HCT116 (cell line): ENCODE results near the gene TRPC6. TPM values are rescaled to one million over a fixed set of nuclear protein-coding genes. Genes with fewer than 3 reads are reported as not detected.

ENCODE experiments used
- ATAC-seq: fragments of 200-7000 bp; cut with Tn5 transposase; 2 replicates; pipeline ENCODE4 v1.9.1; 2020; ENCODE audit warnings: mild to moderate bottlenecking, moderate library complexity
- BruUV-seq: library from RNA; stranded (reverse); fragments of 400-500 nt; replicated peaks from 2 replicates; lab custom pipeline; 2021; lab: Mats Ljungman, UMichigan
- CTCF ChIA-PET: fragments of 300-600 bp; sonication (Branson Sonifier 250); formaldehyde crosslinking; loops from one replicate; lab custom pipeline; 2021; ENCODE audit warnings: antibody characterized with exemption; lab: Charles Lee
- POLR2A ChIA-PET: fragments of 300-600, 350-600 bp; sonication (Branson Sonifier 250); formaldehyde crosslinking; loops from one replicate; lab custom pipeline; 2021; ENCODE audit warnings: antibody characterized with exemption; lab: Charles Lee
- RAD21 ChIA-PET, 2 experiments: fragments of 300-600 bp; sonication (Branson Sonifier 250); formaldehyde crosslinking; loops; one replicate each; lab custom pipeline; 2023; ENCODE audit warnings: low total read pairs in 2 of 2; ENCODE audit not compliant: uncharacterized antibody in 2 of 2, unreplicated experiment in 2 of 2, low non-redundant PET in 1 of 2; lab: Charles Lee
- DNase-seq: peaks from one replicate; pipeline ENCODE4 v3.0.0-alpha.2; 2010; ENCODE audit warnings: low read depth, low spot score
- H2AFZ ChIP-seq: fragments of 200-600 bp; shearing (Covaris generic), sonication (generic); 2 replicates; pipeline ENCODE4 v1.6.1; 2017; ENCODE audit warnings: low read depth, mixed run types, mixed read lengths, antibody characterized with exemption, low read length; ENCODE audit not compliant: poor library complexity, severe bottlenecking
- H3K27ac ChIP-seq: 2 replicates; pipeline ENCODE4 v1.5.1; 2012; ENCODE audit warnings: low read depth, low read length
- H3K27me3 ChIP-seq: fragments of 200-600 bp; sonication (generic); 2 replicates; pipeline ENCODE4 v1.6.1; 2016; ENCODE audit warnings: mixed run types, low read length, mixed read lengths; ENCODE audit not compliant: insufficient read depth
- H3K36me3 ChIP-seq, 2 experiments: fragments of 200-500 bp in 1 of 2; fragments of 200-600 bp in 1 of 2; sonication (Bioruptor generic) in 1 of 2; sonication (generic) in 1 of 2; 2 replicates each; pipeline versions ENCODE4 v1.5.1 to v1.6.1; 2014 to 2016; ENCODE audit warnings: low read length in 2 of 2, inconsistent platforms in 1 of 2, mixed read lengths in 1 of 2, mixed run types in 1 of 2; ENCODE audit not compliant: insufficient read depth in 2 of 2, control insufficient read depth in 1 of 2
- H3K4me1 ChIP-seq, 2 experiments: fragments of 200-600 bp in 1 of 2; sonication (generic) in 1 of 2; 2 replicates each; pipeline versions ENCODE4 v1.5.1 to v1.6.1; 2012 to 2017; ENCODE audit warnings: low read length in 2 of 2, inconsistent platforms in 1 of 2, mild to moderate bottlenecking in 1 of 2, mixed read lengths in 1 of 2, mixed run types in 1 of 2, moderate library complexity in 1 of 2; ENCODE audit not compliant: insufficient read depth in 2 of 2, control insufficient read depth in 1 of 2
- H3K4me2 ChIP-seq: fragments of 200-600 bp; sonication (generic); 2 replicates; pipeline ENCODE4 v1.6.1; 2017; ENCODE audit warnings: mixed run types, low read length, mixed read lengths
- H3K4me3 ChIP-seq, 2 experiments: fragments of 200-600 bp in 1 of 2; sonication (generic) in 1 of 2; replicated peaks in 1 of 2; 2 replicates each; pipeline ENCODE4 v1.5.1; 2011 to 2016; ENCODE audit warnings: low read length in 2 of 2, control low read depth in 1 of 2, low read depth in 1 of 2, mild to moderate bottlenecking in 1 of 2, mixed read lengths in 1 of 2, mixed run types in 1 of 2
- H3K79me2 ChIP-seq: fragments of 200-600 bp; sonication (generic); 2 replicates; pipeline ENCODE4 v1.6.1; 2017; ENCODE audit warnings: mild to moderate bottlenecking, mixed run types, low read length, moderate library complexity, mixed read lengths; ENCODE audit not compliant: insufficient read depth
- H3K9ac ChIP-seq: fragments of 200-600 bp; sonication (generic); 2 replicates; pipeline ENCODE4 v1.6.1; 2016; ENCODE audit warnings: low read length, mixed read lengths
- H3K9me2 ChIP-seq: fragments of 200-600 bp; sonication (generic), shearing (Covaris generic); 2 replicates; pipeline ENCODE4 v1.6.1; 2017; ENCODE audit warnings: mixed run types, mild to moderate bottlenecking, moderate library complexity; ENCODE audit not compliant: insufficient read depth
- H3K9me3 ChIP-seq, 2 experiments: fragments of 200-500 bp in 1 of 2; fragments of 200-600 bp in 1 of 2; sonication (Bioruptor generic) in 1 of 2; sonication (generic) in 1 of 2; 2 replicates each; pipeline ENCODE4 v1.6.1; 2014 to 2017; ENCODE audit warnings: low read length in 2 of 2, mixed read lengths in 2 of 2, inconsistent platforms in 1 of 2, low read depth in 1 of 2, mild to moderate bottlenecking in 1 of 2, mixed run types in 1 of 2, moderate library complexity in 1 of 2; ENCODE audit not compliant: control insufficient read depth in 1 of 2, insufficient read depth in 1 of 2
- H4K20me1 ChIP-seq: fragments of 200-600 bp; sonication (generic), shearing (Covaris generic); 2 replicates; pipeline ENCODE4 v1.6.1; 2017; ENCODE audit warnings: mixed run types, mild to moderate bottlenecking, moderate library complexity; ENCODE audit not compliant: insufficient read depth
- ATF3 ChIP-seq: IDR thresholded peaks from 2 replicates; pipeline ENCODE4 v1.6.1; 2012
- CBX3 ChIP-seq: IDR thresholded peaks from 2 replicates; pipeline ENCODE4 v1.6.1; 2012; ENCODE audit warnings: low read depth
- CEBPB ChIP-seq: IDR thresholded peaks from 2 replicates; pipeline ENCODE4 v1.6.1; 2012; ENCODE audit warnings: low read depth
- EGR1 ChIP-seq: IDR thresholded peaks from 2 replicates; pipeline ENCODE4 v1.6.1; 2012; ENCODE audit warnings: low read depth
- ELF1 ChIP-seq: IDR thresholded peaks from 2 replicates; pipeline ENCODE4 v1.6.1; 2012; ENCODE audit warnings: low read depth, borderline replicate concordance
- EZH2 ChIP-seq: fragments of 200-600 bp; sonication (generic); IDR thresholded peaks from 2 replicates; pipeline ENCODE4 v1.6.1; 2017; ENCODE audit warnings: antibody characterized with exemption, mixed run types
- EZH2phosphoT487 ChIP-seq: fragments of 200-600 bp; IDR thresholded peaks from 2 replicates; pipeline ENCODE4 v1.6.1; 2018; ENCODE audit warnings: antibody characterized with exemption, borderline replicate concordance
- FOSL1 ChIP-seq: IDR thresholded peaks from 2 replicates; pipeline ENCODE4 v1.6.1; 2012; ENCODE audit warnings: low read depth
- MAX ChIP-seq: IDR thresholded peaks from 2 replicates; pipeline ENCODE4 v1.6.1; 2012
- POLR2A ChIP-seq: IDR thresholded peaks from 2 replicates; pipeline ENCODE4 v1.7.0; 2011; ENCODE audit warnings: borderline replicate concordance; ENCODE audit not compliant: insufficient read depth, insufficient read length; ENCODE audit errors: extremely low read depth
- POLR2AphosphoS5 ChIP-seq: IDR thresholded peaks from 2 replicates; pipeline ENCODE4 v1.6.1; 2011; ENCODE audit warnings: mild to moderate bottlenecking, low read depth, low read length, moderate library complexity
- RAD21 ChIP-seq: IDR thresholded peaks from 2 replicates; pipeline ENCODE4 v1.6.1; 2012; ENCODE audit warnings: low read depth, mild to moderate bottlenecking
- SIN3A ChIP-seq: IDR thresholded peaks from 2 replicates; pipeline ENCODE4 v1.6.1; 2012; ENCODE audit warnings: low read depth
- SP1 ChIP-seq: IDR thresholded peaks from 2 replicates; pipeline ENCODE4 v1.6.1; 2012; ENCODE audit warnings: low read depth
- YY1 ChIP-seq: IDR thresholded peaks from 2 replicates; pipeline ENCODE4 v1.6.1; 2011; ENCODE audit warnings: low read length, low read depth, moderate library complexity, mild to moderate bottlenecking; ENCODE audit not compliant: insufficient replicate concordance; ENCODE audit errors: extremely low read depth
- ZFX ChIP-seq: fragments of 450-650 bp; IDR thresholded peaks from 2 replicates; pipeline ENCODE4 v1.6.1; 2017
- ZNF274 ChIP-seq: fragments of 200-500 bp; sonication (Bioruptor generic); IDR thresholded peaks from 2 replicates; pipeline ENCODE4 v1.6.1; 2014; ENCODE audit warnings: mild to moderate bottlenecking, low read depth, low read length, inconsistent platforms
- intact Hi-C: fragments of 100-400 bp; cut with micrococcal nuclease; formaldehyde crosslinking; loops from 2 replicates; pipeline ENCODE4 v1.10.0; 2022
- total RNA-seq: library from RNA; stranded (reverse); gene quantifications from one replicate; pipeline ENCODE4 v1.2.1, GENCODE V29; 2021; ENCODE audit not compliant: unreplicated experiment
- TF ChIP-seq, protein P1 (sequence below), 3 experiments: fragments of 200-600 bp in 1 of 3; sonication (generic) in 1 of 3; IDR thresholded peaks in 2 of 3; conservative IDR thresholded peaks in 1 of 3; 2 replicates each; pipeline ENCODE4 v1.5.1; 2012 to 2017; ENCODE audit warnings: low read depth in 2 of 3, low read length in 2 of 3, antibody characterized with exemption in 1 of 3, borderline replicate concordance in 1 of 3, control low read depth in 1 of 3, mild to moderate bottlenecking in 1 of 3, mixed read lengths in 1 of 3, mixed run types in 1 of 3, moderate library complexity in 1 of 3; ENCODE audit not compliant: insufficient read depth in 1 of 3
- TF ChIP-seq, protein P2 (sequence below): IDR thresholded peaks from 2 replicates; pipeline ENCODE4 v1.6.1; 2011; ENCODE audit warnings: mild to moderate bottlenecking, low read length, moderate library complexity; ENCODE audit not compliant: insufficient replicate concordance; ENCODE audit errors: extremely low read depth

TRPC6 gene
- total RNA-seq, 1 experiment from 2014 or later, result not detected

GRCh38 chr11:101574886-101575285 is 8.9 kb downstream of the TRPC6 start:
- Histone ChIP-seq H3K27me3 (no peaks in the 10 kb centered on the region), H3K4me3 (no peak overlapping the region), H4K20me1 (no peaks in the 10 kb centered on the region), H3K36me3 (no peaks in the 10 kb centered on the region), H3K27ac (no peak overlapping the region), H3K4me2 (no peak overlapping the region), H2AFZ (no peak overlapping the region)
- RAD21 ChIA-PET, result no interaction called here
- no peak for DNase-seq
- TF ChIP-seq MAX (no peak), EZH2phosphoT487 (no peak), RAD21 (no peak), SIN3A (no peak), POLR2AphosphoS5 (no peak), YY1 (no peak), CBX3 (no peak), ATF3 (no peak), EGR1 (no peak), ZFX (no peak), ZNF274 (no peak), POLR2A (no peak), CEBPB (no peak), EZH2 (no peak)
- TF ChIP-seq, all 23 proteins: peak for 0
- Histone ChIP-seq H3K4me1 (no peaks in the 10 kb centered on the region), H3K79me2 (no peaks in the 10 kb centered on the region), H3K9me3 (no peaks in the 10 kb centered on the region), H3K9me2 (no peaks in the 10 kb centered on the region), H3K9ac (no peak overlapping the region)
- ChIA-PET CTCF (no interaction called here), POLR2A (no interaction called here)
- no peak for ATAC-seq
- BruUV-seq, result no TSS peak
- intact Hi-C loops, result no loop called here

- intact Hi-C loops, result no loop called here
- ChIA-PET POLR2A (no interaction called here), RAD21 (no interaction called here), CTCF (no interaction called here)
- Histone ChIP-seq H3K9me3 (no peaks in the 10 kb centered on the region), H3K9me2 (no peaks in the 10 kb centered on the region), H3K9ac (no peak overlapping the region), H3K27ac (no peak overlapping the region), H3K79me2 (no peaks in the 10 kb centered on the region), H2AFZ (no peak overlapping the region), H3K4me2 (no peak overlapping the region), H3K4me1 (no peaks in the 10 kb centered on the region), H3K36me3 (no peaks in the 10 kb centered on the region), H4K20me1 (no peaks in the 10 kb centered on the region), H3K4me3 (no peak overlapping the region), H3K27me3 (no peaks in the 10 kb centered on the region)
- ATAC-seq (no peak), DNase-seq (no peak)
- no TSS peak for BruUV-seq
- no peak for TF ChIP-seq ELF1
- TF ChIP-seq, protein P1, sequence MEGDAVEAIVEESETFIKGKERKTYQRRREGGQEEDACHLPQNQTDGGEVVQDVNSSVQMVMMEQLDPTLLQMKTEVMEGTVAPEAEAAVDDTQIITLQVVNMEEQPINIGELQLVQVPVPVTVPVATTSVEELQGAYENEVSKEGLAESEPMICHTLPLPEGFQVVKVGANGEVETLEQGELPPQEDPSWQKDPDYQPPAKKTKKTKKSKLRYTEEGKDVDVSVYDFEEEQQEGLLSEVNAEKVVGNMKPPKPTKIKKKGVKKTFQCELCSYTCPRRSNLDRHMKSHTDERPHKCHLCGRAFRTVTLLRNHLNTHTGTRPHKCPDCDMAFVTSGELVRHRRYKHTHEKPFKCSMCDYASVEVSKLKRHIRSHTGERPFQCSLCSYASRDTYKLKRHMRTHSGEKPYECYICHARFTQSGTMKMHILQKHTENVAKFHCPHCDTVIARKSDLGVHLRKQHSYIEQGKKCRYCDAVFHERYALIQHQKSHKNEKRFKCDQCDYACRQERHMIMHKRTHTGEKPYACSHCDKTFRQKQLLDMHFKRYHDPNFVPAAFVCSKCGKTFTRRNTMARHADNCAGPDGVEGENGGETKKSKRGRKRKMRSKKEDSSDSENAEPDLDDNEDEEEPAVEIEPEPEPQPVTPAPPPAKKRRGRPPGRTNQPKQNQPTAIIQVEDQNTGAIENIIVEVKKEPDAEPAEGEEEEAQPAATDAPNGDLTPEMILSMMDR (IDR thresholded peaks at IDR 0.05 in 2 of 3, conservative IDR thresholded peaks at IDR 0.05 in 1 of 3; ENCODE audit: borderline replicate concordance in 1 of 3, insufficient read depth in 1 of 3, low read depth in 2 of 3, low read length in 2 of 3), result no peak
- TF ChIP-seq POLR2A, result no peak
- TF ChIP-seq, protein P2, sequence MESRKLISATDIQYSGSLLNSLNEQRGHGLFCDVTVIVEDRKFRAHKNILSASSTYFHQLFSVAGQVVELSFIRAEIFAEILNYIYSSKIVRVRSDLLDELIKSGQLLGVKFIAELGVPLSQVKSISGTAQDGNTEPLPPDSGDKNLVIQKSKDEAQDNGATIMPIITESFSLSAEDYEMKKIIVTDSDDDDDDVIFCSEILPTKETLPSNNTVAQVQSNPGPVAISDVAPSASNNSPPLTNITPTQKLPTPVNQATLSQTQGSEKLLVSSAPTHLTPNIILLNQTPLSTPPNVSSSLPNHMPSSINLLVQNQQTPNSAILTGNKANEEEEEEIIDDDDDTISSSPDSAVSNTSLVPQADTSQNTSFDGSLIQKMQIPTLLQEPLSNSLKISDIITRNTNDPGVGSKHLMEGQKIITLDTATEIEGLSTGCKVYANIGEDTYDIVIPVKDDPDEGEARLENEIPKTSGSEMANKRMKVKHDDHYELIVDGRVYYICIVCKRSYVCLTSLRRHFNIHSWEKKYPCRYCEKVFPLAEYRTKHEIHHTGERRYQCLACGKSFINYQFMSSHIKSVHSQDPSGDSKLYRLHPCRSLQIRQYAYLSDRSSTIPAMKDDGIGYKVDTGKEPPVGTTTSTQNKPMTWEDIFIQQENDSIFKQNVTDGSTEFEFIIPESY, result no peak
- no peak for TF ChIP-seq MAX
- TF ChIP-seq ZFX, result no peak
- TF ChIP-seq SP1, result no peak
- no peak for TF ChIP-seq CEBPB
- TF ChIP-seq FOSL1, result no peak
Measured at GRCh38 chr11:101567071-101567470, 16.7 kb downstream of the TRPC6 start.
